MG63 (cell line): ENCODE data around the gene LEMD1. TPM values are rescaled to one million over a fixed set of nuclear protein-coding genes. Genes with fewer than 3 reads are reported as not detected.
A peak's percentile ranks its signal among the peaks of the same experiment; 100 is the strongest.
"Not testable (repeated sequence)": the region's sequence is repeated elsewhere in the genome, so short reads cannot be mapped to it uniquely, and the experiment has no call there.

Experiments
- DNase-seq: peaks from one replicate; pipeline ENCODE4 v3.0.0-alpha.2; 2020
- H3K27me3 ChIP-seq: fragments of 250-450 bp; sonication (Bioruptor Pico); 2 replicates; pipeline ENCODE4 v1.5.1; 2020; ENCODE audit warnings: mild to moderate bottlenecking, moderate library complexity
- H3K36me3 ChIP-seq: fragments of 250-450 bp; sonication (Bioruptor Pico); 2 replicates; pipeline ENCODE4 v1.5.1; 2020; ENCODE audit warnings: mild to moderate bottlenecking, moderate library complexity
- H3K4me3 ChIP-seq: fragments of 250-450 bp; sonication (Bioruptor Pico); 2 replicates; pipeline ENCODE4 v1.5.1; 2020; ENCODE audit warnings: mild to moderate bottlenecking, moderate library complexity
- H3K9me3 ChIP-seq: fragments of 250-450 bp; sonication (Bioruptor Pico); 2 replicates; pipeline ENCODE4 v1.5.1; 2020; ENCODE audit warnings: mild to moderate bottlenecking, moderate library complexity
- total RNA-seq: library from RNA; depleted of rRNA; stranded (reverse); fragments of >200 nt; shearing (Covaris generic); gene quantifications from 2 replicates; pipeline ENCODE4 v1.2.3, GENCODE V29; 2014; ENCODE audit warnings: low replicate concordance

Gene LEMD1
- total RNA-seq, 1 experiment from 2014 or later: not detected

DNA sequence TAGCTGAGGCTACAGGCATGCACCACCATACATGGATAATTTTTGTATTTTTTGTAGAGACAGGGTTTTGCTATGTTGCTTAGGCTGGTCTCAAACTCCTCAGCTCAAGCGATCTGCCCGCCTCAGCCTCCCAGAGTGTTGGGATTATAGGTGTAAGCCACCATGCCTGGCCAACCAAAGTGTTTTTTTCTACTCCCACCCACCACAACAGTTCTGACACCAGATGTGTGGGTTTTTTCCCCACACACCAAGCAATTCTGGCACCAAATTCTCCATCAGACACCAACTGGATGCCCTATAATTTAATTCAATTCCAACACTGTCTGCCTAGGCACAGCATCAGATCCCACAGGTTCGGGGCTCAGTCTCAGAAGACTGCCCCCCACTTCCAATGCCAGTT, 44.5 kb downstream of the LEMD1 start:
- DNase-seq: no peak
- Histone ChIP-seq H3K36me3 (no peaks in the 10 kb centered on the region), H3K9me3 (no peaks in the 10 kb centered on the region), H3K27me3 (no peaks in the 10 kb centered on the region), H3K4me3 (no peak overlapping the region)

DNA sequence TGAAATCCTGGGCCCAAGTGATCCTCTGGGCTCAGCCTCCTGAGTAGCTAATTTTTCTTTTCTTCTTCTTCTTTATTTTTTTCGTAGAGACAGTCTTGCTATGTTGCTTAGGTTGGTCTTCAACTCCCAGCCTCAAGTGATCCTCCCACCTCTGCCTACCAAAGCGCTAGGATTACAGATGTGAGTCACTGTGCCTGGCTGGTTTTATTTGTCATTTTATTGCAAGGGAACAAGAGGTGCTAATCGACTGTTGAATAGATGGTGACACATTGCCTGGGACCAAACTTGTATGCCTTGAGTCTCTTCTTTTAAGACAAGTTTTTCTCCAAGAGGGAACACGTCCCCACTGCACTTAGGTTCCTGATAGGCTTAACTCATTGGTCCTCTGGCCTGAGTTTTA, 45.1 kb downstream of the LEMD1 start:
- peak; percentile 40 for DNase-seq
- H3K4me3 ChIP-seq: no peak overlapping the region
- H3K36me3 ChIP-seq: no peaks in the 10 kb centered on the region
- H3K27me3 ChIP-seq: no peaks in the 10 kb centered on the region
- H3K9me3 ChIP-seq: no peaks in the 10 kb centered on the region

- DNase-seq: peak; percentile 65
- Histone ChIP-seq H3K36me3 (no peaks in the 10 kb centered on the region), H3K4me3 (no peak overlapping the region)
Observed at GRCh38 chr1:205375835-205376545, 45.9 kb downstream of the LEMD1 start.

GRCh38 chr1:205374210-205375078, 47.4 kb downstream of the LEMD1 start:
- Histone ChIP-seq H3K27me3 (no peaks in the 10 kb centered on the region), H3K9me3 (no peaks in the 10 kb centered on the region), H3K36me3 (no peaks in the 10 kb centered on the region), H3K4me3 (no peak overlapping the region)
- DNase-seq: peak; percentile 82

More at GRCh38 chr1:205375835-205376545, 45.9 kb downstream of the LEMD1 start:
- Histone ChIP-seq H3K9me3 (no peaks in the 10 kb centered on the region), H3K27me3 (no peaks in the 10 kb centered on the region)

GRCh38 chr1:205373798-205374175, 48.1 kb downstream of the LEMD1 start:
- DNase-seq: no peak

DNA sequence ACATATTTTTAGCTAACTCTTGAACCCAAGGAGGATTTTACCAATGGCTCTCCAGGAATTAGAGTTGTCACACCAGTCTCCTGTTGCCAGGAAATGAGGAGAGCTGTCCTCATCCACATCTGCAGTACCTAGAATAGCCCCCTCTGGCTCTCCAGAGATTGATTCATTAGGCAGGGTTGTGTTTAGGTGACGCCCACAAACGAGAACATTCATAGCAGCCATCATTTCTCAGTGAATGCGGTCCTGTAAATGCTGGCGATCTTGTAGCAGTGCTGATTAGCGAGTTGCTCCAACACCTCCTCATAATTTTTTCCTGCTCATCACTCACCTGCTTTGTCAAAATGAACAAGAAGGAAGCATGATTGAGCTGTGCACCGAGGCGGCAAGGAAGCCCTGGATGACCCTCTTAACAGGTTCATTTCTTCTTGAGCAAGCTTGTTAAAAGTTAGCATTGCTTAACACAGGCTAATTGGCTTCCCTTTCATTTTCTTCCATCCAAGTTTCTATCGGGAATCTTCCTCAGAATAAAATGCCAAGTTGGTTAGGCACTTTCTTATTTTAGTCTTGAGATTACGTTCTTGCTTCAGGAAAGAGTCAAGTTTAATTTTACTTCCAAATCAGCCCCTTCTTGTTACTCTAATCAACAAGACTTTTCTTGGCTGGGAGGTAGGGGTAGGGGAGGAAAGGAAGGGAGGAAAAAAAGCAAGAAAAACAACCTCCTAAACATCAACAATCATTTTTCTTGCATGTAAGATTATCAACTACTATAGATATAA, 48.6 kb downstream of the LEMD1 start:
- H3K36me3 ChIP-seq: no peaks in the 10 kb centered on the region
- H3K9me3 ChIP-seq: no peaks in the 10 kb centered on the region
- no peaks in the 10 kb centered on the region for H3K27me3 ChIP-seq
- H3K4me3 ChIP-seq: no peak overlapping the region
- no peak for DNase-seq

More at GRCh38 chr1:205373798-205374175, 48.1 kb downstream of the LEMD1 start:
- Histone ChIP-seq H3K36me3 (no peaks in the 10 kb centered on the region), H3K4me3 (no peak overlapping the region), H3K27me3 (no peaks in the 10 kb centered on the region), H3K9me3 (no peaks in the 10 kb centered on the region)

DNA sequence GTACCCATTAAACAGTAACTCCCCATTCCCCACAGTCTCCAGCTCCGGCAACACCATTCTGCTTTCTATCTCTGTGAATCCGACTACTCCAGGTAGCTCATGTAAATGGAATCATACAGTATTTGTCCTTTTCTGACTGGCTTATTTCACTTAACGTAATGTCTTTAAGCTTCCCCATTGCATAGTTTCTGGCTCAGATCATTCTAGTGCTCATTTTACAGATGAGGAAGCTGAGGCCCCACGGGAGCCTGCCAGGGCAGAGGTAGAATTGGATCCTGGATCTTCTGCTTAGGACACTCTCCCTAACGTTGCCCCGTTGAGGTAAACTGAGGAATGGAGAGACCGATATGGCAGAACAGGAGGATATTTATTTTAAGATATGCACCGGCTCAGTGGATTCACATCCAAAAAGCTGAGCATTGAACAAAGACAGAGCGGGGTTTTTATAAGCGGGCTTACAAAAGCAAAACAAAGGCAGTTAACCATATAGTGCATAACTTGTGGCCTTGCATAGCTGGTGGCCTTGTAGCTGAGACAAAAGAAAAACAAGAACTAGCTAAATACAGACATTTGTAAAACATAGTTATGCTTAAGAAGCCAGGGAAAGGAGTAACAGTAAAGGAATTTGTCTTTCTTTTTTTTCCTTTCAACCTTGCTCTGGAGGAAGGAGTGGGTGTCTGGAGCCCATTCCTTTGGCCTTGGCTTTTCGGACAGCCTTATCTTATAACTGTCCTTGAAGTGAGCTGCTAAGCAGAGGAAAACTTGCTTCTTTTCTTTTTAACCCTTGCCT, 49.8 kb downstream of the LEMD1 start:
- no peaks in the 10 kb centered on the region for H3K9me3 ChIP-seq
- no peak overlapping the region for H3K4me3 ChIP-seq
- peak; percentile 55 for DNase-seq
- no peaks in the 10 kb centered on the region for H3K36me3 ChIP-seq
- no peaks in the 10 kb centered on the region for H3K27me3 ChIP-seq

GRCh38 chr1:205370780-205371179, 51.1 kb downstream of the LEMD1 start:
- H3K27me3 ChIP-seq: no peaks in the 10 kb centered on the region
- no peak for DNase-seq
- H3K4me3 ChIP-seq: no peak overlapping the region
- no peaks in the 10 kb centered on the region for H3K36me3 ChIP-seq
- no peaks in the 10 kb centered on the region for H3K9me3 ChIP-seq

- Histone ChIP-seq H3K36me3 (no peaks in the 10 kb centered on the region), H3K27me3 (no peaks in the 10 kb centered on the region), H3K9me3 (no peaks in the 10 kb centered on the region), H3K4me3 (no peak overlapping the region)
- DNase-seq: no peak
Observed at GRCh38 chr1:205369701-205370123, 52.1 kb downstream of the LEMD1 start.

DNA sequence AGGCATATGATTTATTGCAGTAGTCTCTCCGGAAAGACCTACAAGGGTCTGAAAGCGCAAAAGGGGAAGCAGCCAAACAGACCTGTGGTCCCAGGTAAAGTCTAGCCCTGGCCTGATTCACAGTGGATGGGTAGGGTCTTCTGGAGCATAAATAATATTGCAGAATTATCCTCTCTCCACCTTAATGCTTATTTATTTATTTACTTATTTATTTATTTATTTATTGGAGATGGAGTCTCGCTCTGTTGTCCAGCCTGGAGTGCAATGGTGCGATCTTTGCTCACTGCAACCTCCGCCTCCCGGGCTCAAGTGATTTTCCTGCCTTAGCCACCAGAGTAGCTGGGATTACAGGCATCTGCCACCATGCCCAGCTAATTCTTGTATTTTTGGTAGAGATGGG, 53.4 kb downstream of the LEMD1 start:
- H3K4me3 ChIP-seq: no peak overlapping the region
- no peaks in the 10 kb centered on the region for H3K9me3 ChIP-seq
- no peak for DNase-seq

GRCh38 chr1:205365945-205366463, 55.9 kb downstream of the LEMD1 start:
- Histone ChIP-seq H3K9me3 (no peaks in the 10 kb centered on the region), H3K36me3 (no peaks in the 10 kb centered on the region), H3K27me3 (no peaks in the 10 kb centered on the region), H3K4me3 (no peak overlapping the region)
- DNase-seq: no peak

More for the DNA sequence above, 53.4 kb downstream of the LEMD1 start:
- Histone ChIP-seq H3K36me3 (no peaks in the 10 kb centered on the region), H3K27me3 (no peaks in the 10 kb centered on the region)

DNA sequence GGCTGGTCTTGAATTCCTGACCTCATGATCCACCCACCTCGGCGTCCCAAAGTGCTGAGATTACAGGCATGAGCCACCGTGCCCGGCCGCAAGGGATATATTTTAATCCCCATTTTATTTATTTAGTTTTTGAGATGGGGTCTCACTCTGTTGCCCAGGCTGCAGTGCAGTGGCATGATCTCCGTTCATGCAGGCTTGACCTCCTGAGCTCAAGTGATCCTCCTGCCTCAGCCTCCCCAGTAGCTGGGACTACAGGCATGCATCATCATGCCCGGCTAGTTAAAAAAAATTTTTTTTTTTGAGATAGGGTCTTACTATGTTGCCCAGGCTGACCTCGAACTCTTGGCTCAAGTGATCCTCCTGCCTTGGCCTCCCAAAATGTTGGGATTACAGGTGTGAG, 56.8 kb downstream of the LEMD1 start:
- H3K4me3 ChIP-seq, DNase-seq, H3K27me3 ChIP-seq, H3K36me3 ChIP-seq, H3K9me3 ChIP-seq: not testable (repeated sequence)

- Histone ChIP-seq H3K36me3 (no peaks in the 10 kb centered on the region), H3K27me3 (no peaks in the 10 kb centered on the region)
Observed at GRCh38 chr1:205360891-205361290, 61.0 kb downstream of the LEMD1 start.

DNA sequence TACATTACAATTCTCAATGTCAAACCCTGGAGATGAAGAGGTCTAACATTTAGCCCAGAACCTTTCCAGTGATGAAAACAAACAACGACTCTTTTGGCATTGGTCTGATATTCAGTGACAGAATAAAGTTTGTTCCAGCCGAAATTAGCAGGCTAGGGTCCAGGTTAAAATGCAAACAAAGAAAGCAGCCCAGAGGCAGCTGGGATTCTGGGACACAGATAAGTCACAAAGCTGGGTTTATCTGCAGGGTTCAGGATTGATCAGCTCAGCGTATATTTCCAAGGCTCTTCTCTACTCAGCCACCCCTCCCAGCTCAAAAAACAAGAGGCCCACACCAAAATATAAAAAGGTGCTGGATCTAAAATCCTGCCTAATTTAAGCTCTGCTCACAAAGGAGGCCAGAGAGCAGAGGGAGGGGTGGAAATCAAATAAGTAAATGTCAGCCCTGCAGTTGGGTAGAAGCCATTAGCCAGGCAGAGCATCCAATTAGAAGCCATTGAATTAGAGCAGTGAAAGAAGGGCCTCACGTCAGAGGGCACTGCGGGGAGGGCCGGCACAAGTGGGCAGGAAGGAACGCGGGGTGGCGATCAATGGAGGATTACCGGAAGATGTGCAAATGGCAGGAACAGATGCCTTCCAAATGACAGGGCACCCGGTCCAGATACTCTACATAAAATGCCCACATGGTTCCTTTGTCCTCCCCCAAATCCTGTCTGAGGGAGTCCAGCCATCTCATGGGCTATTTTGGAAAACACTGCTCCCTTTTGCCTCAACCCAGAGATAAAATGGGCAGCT, 61.9 kb downstream of the LEMD1 start:
- Histone ChIP-seq H3K9me3 (no peaks in the 10 kb centered on the region), H3K4me3 (no peak overlapping the region), H3K27me3 (no peaks in the 10 kb centered on the region), H3K36me3 (no peaks in the 10 kb centered on the region)
- no peak for DNase-seq

More at GRCh38 chr1:205360891-205361290, 61.0 kb downstream of the LEMD1 start:
- Histone ChIP-seq H3K4me3 (no peak overlapping the region), H3K9me3 (no peaks in the 10 kb centered on the region)
- DNase-seq: no peak

DNA sequence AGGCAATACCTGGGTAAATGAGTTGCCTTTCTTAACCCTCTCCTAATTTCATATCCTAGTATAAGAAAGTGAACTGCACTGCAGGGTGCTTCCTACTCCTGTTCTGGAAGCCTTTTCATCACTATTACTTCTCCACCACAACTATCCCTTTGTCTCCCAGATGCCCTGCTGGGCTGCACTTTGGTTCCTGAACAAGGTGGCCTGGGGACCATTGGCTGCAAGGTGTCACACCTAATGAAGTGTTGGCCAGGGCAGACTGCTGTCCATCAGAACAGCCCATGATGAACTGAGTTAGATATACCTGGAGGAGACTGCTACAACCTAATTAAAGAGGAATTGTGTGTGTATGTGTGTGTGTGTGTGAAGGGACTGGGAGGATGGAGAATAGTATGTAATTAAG, 63.3 kb downstream of the LEMD1 start:
- no peak for DNase-seq
- H3K36me3 ChIP-seq: no peaks in the 10 kb centered on the region
- no peaks in the 10 kb centered on the region for H3K9me3 ChIP-seq
- no peak overlapping the region for H3K4me3 ChIP-seq
- no peaks in the 10 kb centered on the region for H3K27me3 ChIP-seq
